Measurements from ENCODE around the gene ATP2B3. TPM values are rescaled to one million over a fixed set of nuclear protein-coding genes. Genes with fewer than 3 reads are reported as not detected.

Gene ATP2B3
- polyA plus RNA-seq, 3 donors, result 0.01 TPM; not detected in 2

- Histone ChIP-seq H3K9ac (ENCODE audit: insufficient read depth, low read length, poor library complexity, severe bottlenecking) (no peak overlapping the region), H3K4me1 (ENCODE audit: control insufficient read depth in 1 of 2, insufficient read depth in 2 of 2, low read length in 2 of 2) (peaks cover 0 to 1% of the 10 kb centered on the region in 2 donors), H3K4me2 (replicated peaks; ENCODE audit: extremely low read depth, low read length, poor library complexity, severe bottlenecking) (no peak overlapping the region), H3K36me3 (replicated peaks in 1 of 2; ENCODE audit: control insufficient read depth in 1 of 2, insufficient read depth in 2 of 2, low read length in 2 of 2) (peaks cover 55 to 64% of the 10 kb centered on the region in 2 donors), H3K9me3 (replicated peaks in 1 of 2; ENCODE audit: control insufficient read depth in 1 of 2, insufficient read depth in 1 of 2, low read length in 2 of 2) (no peaks in the 10 kb centered on the region), H4K20me1 (ENCODE audit: insufficient read depth, low read length) (peaks cover 3% of the 10 kb centered on the region), H3K27ac (ENCODE audit: low read depth in 1 of 2, low read length in 2 of 2) (no peak overlapping the region), H3K4me3 (replicated peaks in 1 of 3; ENCODE audit: low read depth in 2 of 3, low read length in 3 of 3) (no peak overlapping the region), H2AFZ (ENCODE audit: insufficient read depth, low read depth, low read length, poor library complexity, severe bottlenecking) (no peak overlapping the region), H3K27me3 (ENCODE audit: control insufficient read depth in 2 of 2, insufficient read depth in 2 of 2, low read length in 2 of 2) (no peaks in the 10 kb centered on the region), H3K79me2 (ENCODE audit: insufficient read depth, low read length) (no peaks in the 10 kb centered on the region)
- 93% methylated on average over 8 of the region's 29 CpGs for WGBS (ENCODE audit: insufficient coverage)
- H3K36me3 Mint-ChIP-seq, result peaks cover 57 to 67% of the 10 kb centered on the region in 2 donors
- DNase-seq, result no peak
- no peak for TF ChIP-seq CTCF (IDR thresholded peaks at IDR 0.05)
- no peak overlapping the region for H3K27ac Mint-ChIP-seq
- peaks cover 0 to 4% (median 0%) of the 10 kb centered on the region in 7 donors for H3K9me3 Mint-ChIP-seq
- intact Hi-C loops (cut with micrococcal nuclease), result no loop called here
- peaks cover 0 to 13% (median 0%) of the 10 kb centered on the region in 3 donors for H3K27me3 Mint-ChIP-seq (ENCODE audit: low read depth in 3 of 3)
- no peak overlapping the region for H3K4me3 Mint-ChIP-seq
- H3K4me1 Mint-ChIP-seq, result peaks cover 1% of the 10 kb centered on the region
Observed at GRCh38 chrX:153588782-153589446, 71.5 kb downstream of the ATP2B3 start.

GRCh38 chrX:153590961-153591956, 73.8 kb downstream of the ATP2B3 start:
- peaks cover 68 to 83% of the 10 kb centered on the region in 2 donors for H3K36me3 Mint-ChIP-seq
- H3K4me1 Mint-ChIP-seq, result no peaks in the 10 kb centered on the region
- H3K4me3 Mint-ChIP-seq, result no peak overlapping the region
- Histone ChIP-seq H2AFZ (ENCODE audit: insufficient read depth, low read depth, low read length, poor library complexity, severe bottlenecking) (no peak overlapping the region), H3K4me1 (ENCODE audit: control insufficient read depth in 1 of 2, insufficient read depth in 2 of 2, low read length in 2 of 2) (no peaks in the 10 kb centered on the region), H3K4me3 (replicated peaks in 1 of 3; ENCODE audit: low read depth in 2 of 3, low read length in 3 of 3) (no peak overlapping the region), H3K79me2 (ENCODE audit: insufficient read depth, low read length) (no peaks in the 10 kb centered on the region), H4K20me1 (ENCODE audit: insufficient read depth, low read length) (peaks cover 12% of the 10 kb centered on the region), H3K9ac (ENCODE audit: insufficient read depth, low read length, poor library complexity, severe bottlenecking) (no peak overlapping the region), H3K9me3 (replicated peaks in 1 of 2; ENCODE audit: control insufficient read depth in 1 of 2, insufficient read depth in 1 of 2, low read length in 2 of 2) (no peaks in the 10 kb centered on the region), H3K27me3 (ENCODE audit: control insufficient read depth in 2 of 2, insufficient read depth in 2 of 2, low read length in 2 of 2) (no peaks in the 10 kb centered on the region), H3K27ac (ENCODE audit: low read depth in 1 of 2, low read length in 2 of 2) (no peak overlapping the region), H3K36me3 (replicated peaks in 1 of 2; ENCODE audit: control insufficient read depth in 1 of 2, insufficient read depth in 2 of 2, low read length in 2 of 2) (peaks cover 73 to 80% of the 10 kb centered on the region in 2 donors), H3K4me2 (replicated peaks; ENCODE audit: extremely low read depth, low read length, poor library complexity, severe bottlenecking) (no peak overlapping the region)
- intact Hi-C loops (cut with micrococcal nuclease), result loop anchor here in 1 of 2 donors (10.0 kb wide), 1 partner anchor 256 kb away; the partner anchor contains the start of gene ZNF275
- WGBS (ENCODE audit: insufficient coverage), result 99% methylated on average over 13 of the region's 26 CpGs
- peak overlapping the region in 2 of 7 donors; percentile 38 to 56 for H3K27ac Mint-ChIP-seq
- peaks cover 0 to 13% (median 0%) of the 10 kb centered on the region in 3 donors for H3K27me3 Mint-ChIP-seq (ENCODE audit: low read depth in 3 of 3)
- no peak for TF ChIP-seq CTCF (IDR thresholded peaks at IDR 0.05)
- DNase-seq, result no peak
- H3K9me3 Mint-ChIP-seq, result peaks cover 0 to 2% (median 0%) of the 10 kb centered on the region in 7 donors

All from CD14-positive monocyte (primary cell).